HUES6 (cell line): Measurements from ENCODE around the gene EMID1.
"Not testable (repeated sequence)": the region's sequence is repeated elsewhere in the genome, so short reads cannot be mapped to it uniquely, and the experiment has no call there.

Experiments used
- H3K27ac ChIP-seq: 2 replicates; pipeline ENCODE4 v1.7.0; 2013; ENCODE audit warnings: low read depth, mild to moderate bottlenecking, low read length, inconsistent platforms
- H3K27me3 ChIP-seq: 2 replicates; pipeline ENCODE4 v1.6.1; 2013; ENCODE audit warnings: low read length; ENCODE audit not compliant: control insufficient read depth, insufficient read depth
- H3K36me3 ChIP-seq: 2 replicates; pipeline ENCODE4 v1.6.1; 2013; ENCODE audit warnings: low read length; ENCODE audit not compliant: control insufficient read depth, insufficient read depth
- H3K4me1 ChIP-seq: 2 replicates; pipeline ENCODE4 v1.6.1; 2013; ENCODE audit warnings: low read length; ENCODE audit not compliant: control insufficient read depth, insufficient read depth
- H3K4me3 ChIP-seq: 2 replicates; pipeline ENCODE4 v1.5.1; 2013; ENCODE audit warnings: low read depth, low read length
- H3K9ac ChIP-seq: one replicate; pipeline ENCODE4 v1.6.1; 2013; ENCODE audit warnings: mild to moderate bottlenecking, low read length
- H3K9me3 ChIP-seq: 2 replicates; pipeline ENCODE4 v1.6.1; 2013; ENCODE audit warnings: low read depth, low read length; ENCODE audit not compliant: control insufficient read depth, insufficient read depth

Gene EMID1

GRCh38 chr22:29212743-29213142 lies 7.0 kb downstream of the EMID1 start:
- Histone ChIP-seq H3K4me1 (peaks cover 13% of the 10 kb centered on the region; the same call in 1 of the 2 replicates), H3K4me3 (no peak overlapping the region), H3K27me3 (no peaks in the 10 kb centered on the region), H3K27ac (no peak overlapping the region), H3K36me3 (no peaks in the 10 kb centered on the region), H3K9me3 (no peaks in the 10 kb centered on the region), H3K9ac (no peak overlapping the region)

GRCh38 chr22:29213493-29213892 lies 7.8 kb downstream of the EMID1 start:
- Histone ChIP-seq H3K9ac (no peak overlapping the region), H3K36me3 (no peaks in the 10 kb centered on the region), H3K4me3 (no peak overlapping the region), H3K27me3 (no peaks in the 10 kb centered on the region), H3K4me1 (peaks cover 13% of the 10 kb centered on the region; the same call in 1 of the 2 replicates), H3K9me3 (no peaks in the 10 kb centered on the region), H3K27ac (no peak overlapping the region)

GRCh38 chr22:29214232-29214631 lies 8.5 kb downstream of the EMID1 start:
- H3K27me3 ChIP-seq, result no peaks in the 10 kb centered on the region
- peaks cover 13% of the 10 kb centered on the region; the same call in 1 of the 2 replicates for H3K4me1 ChIP-seq
- no peak overlapping the region for H3K9ac ChIP-seq
- H3K36me3 ChIP-seq, result no peaks in the 10 kb centered on the region
- no peak overlapping the region for H3K4me3 ChIP-seq
- H3K9me3 ChIP-seq, result no peaks in the 10 kb centered on the region
- H3K27ac ChIP-seq, result no peak overlapping the region

- H3K27ac ChIP-seq, result no peak overlapping the region
- H3K27me3 ChIP-seq, result no peaks in the 10 kb centered on the region
- H3K4me1 ChIP-seq, result peaks cover 12% of the 10 kb centered on the region
- no peaks in the 10 kb centered on the region for H3K36me3 ChIP-seq
- no peaks in the 10 kb centered on the region for H3K9me3 ChIP-seq
- H3K9ac ChIP-seq, result no peak overlapping the region
- no peak overlapping the region for H3K4me3 ChIP-seq
Observed at GRCh38 chr22:29215012-29215860, 9.5 kb downstream of the EMID1 start.

DNA sequence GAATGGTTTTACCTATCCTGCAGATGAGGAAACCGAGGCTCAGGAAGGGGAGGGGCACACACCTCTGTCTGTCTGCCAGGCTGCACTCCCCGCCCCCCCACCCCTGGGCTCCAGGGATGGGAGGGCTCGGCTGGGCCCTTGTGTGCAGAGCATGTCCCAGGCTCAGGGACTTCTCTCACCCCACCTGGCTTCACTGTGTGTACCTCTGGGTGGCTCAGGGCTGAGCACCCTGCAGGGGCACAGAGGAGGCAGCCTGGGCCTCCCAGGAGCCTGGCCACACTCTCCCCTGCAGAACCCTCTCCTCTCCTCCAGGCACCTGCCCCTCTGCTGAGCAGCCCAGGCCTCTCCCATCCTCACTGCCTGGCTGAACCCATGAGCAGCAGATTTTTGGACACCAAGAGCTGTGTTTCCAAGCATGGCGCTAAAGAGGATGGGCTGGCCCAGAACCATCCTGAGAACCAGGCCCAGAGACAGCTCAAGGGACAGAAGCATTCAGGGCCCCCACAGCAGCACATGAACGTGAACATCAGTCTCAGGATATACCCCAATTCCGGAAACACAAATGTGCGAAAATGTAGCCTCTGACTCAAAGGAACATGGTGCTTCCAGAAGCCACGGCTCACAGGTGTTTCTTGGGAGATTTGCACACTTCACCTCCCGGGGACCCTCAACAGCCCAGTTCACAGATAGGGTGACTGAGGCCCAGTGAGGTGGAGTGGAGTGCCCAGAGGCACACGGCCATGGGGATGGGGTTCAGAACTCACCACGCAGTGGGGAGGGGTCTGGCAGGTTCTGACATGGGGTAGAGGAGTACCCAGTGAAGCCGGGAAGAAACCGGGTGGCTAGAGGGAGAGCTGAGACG lies 10.5 kb downstream of the EMID1 start:
- H3K27ac ChIP-seq, result no peak overlapping the region
- no peak overlapping the region for H3K4me3 ChIP-seq
- no peaks in the 10 kb centered on the region for H3K27me3 ChIP-seq
- H3K9me3 ChIP-seq, result no peaks in the 10 kb centered on the region
- no peak overlapping the region for H3K9ac ChIP-seq
- H3K36me3 ChIP-seq, result no peaks in the 10 kb centered on the region
- peaks cover 18% of the 10 kb centered on the region for H3K4me1 ChIP-seq

GRCh38 chr22:29216873-29217666 lies 11.4 kb downstream of the EMID1 start:
- no peaks in the 10 kb centered on the region for H3K9me3 ChIP-seq

GRCh38 chr22:29217827-29218757 lies 12.4 kb downstream of the EMID1 start:
- H3K4me1 ChIP-seq, result peaks cover 18% of the 10 kb centered on the region
- no peak overlapping the region for H3K4me3 ChIP-seq
- H3K36me3 ChIP-seq, result no peaks in the 10 kb centered on the region
- no peak overlapping the region for H3K9ac ChIP-seq
- no peaks in the 10 kb centered on the region for H3K27me3 ChIP-seq
- H3K27ac ChIP-seq, result no peak overlapping the region
- H3K9me3 ChIP-seq, result no peaks in the 10 kb centered on the region

More at GRCh38 chr22:29216873-29217666, 11.4 kb downstream of the EMID1 start:
- Histone ChIP-seq H3K9ac (no peak overlapping the region), H3K36me3 (no peaks in the 10 kb centered on the region), H3K27ac (no peak overlapping the region), H3K4me1 (peaks cover 18% of the 10 kb centered on the region), H3K4me3 (no peak overlapping the region), H3K27me3 (no peaks in the 10 kb centered on the region)

DNA sequence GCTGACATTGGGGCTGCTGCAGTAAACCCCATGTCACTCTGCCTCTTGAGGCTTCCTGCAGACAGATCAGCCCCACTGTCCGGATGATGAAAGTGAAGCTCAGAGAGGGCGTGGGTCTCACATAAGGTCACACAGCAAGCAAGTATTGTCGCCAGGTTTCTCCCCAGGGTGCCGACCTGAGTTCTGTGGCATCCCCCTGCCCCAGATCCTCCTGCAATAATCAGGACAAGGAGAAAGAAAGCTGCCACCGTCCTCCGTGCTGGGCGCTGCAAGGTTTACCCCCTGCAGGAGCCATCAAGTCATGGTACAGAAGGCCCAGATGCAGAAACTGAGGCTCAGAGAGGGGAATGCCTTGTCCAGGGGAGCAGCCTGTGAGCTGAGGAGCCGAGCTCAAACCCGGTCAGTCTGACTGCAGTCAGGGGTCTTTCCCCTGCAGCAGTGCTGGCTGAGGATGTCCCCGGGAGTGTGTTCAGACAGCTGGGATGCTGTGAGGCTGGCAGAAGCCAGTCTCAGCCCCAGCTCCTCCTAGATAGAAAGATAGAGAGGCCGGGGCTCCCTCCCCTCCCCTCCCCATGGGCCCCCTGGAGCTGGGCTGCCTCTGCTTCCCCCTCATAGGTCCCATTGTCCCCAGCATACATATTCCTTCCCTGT lies 13.2 kb downstream of the EMID1 start:
- H3K27ac ChIP-seq, result no peak overlapping the region
- no peaks in the 10 kb centered on the region for H3K9me3 ChIP-seq
- no peak overlapping the region for H3K9ac ChIP-seq
- peaks cover 18% of the 10 kb centered on the region for H3K4me1 ChIP-seq
- no peaks in the 10 kb centered on the region for H3K36me3 ChIP-seq
- no peaks in the 10 kb centered on the region for H3K27me3 ChIP-seq
- no peak overlapping the region for H3K4me3 ChIP-seq

DNA sequence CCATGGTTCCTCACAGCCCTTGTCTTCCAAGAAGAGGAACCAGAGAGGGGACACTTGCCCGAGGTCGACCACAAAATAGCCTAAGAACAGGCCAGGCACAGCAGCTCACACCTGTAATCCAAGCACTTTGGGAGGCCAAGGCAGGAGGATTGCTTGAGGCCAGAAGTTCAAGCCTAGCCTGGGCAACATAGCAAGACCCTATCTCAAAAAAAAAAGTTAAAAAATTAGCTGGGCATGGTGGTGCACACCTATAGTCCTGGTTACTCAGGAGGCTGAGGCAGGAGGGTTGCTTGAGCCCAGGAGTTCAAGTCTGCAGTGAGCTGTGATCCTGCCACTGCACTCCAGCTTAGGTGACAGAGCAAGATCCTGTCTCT lies 13.7 kb downstream of the EMID1 start:
- H3K9me3 ChIP-seq, H3K36me3 ChIP-seq, H3K27me3 ChIP-seq, H3K27ac ChIP-seq, H3K9ac ChIP-seq, H3K4me3 ChIP-seq: not testable (repeated sequence)
- H3K4me1 ChIP-seq, result peaks cover 18% of the 10 kb centered on the region
